Lung (tissue), 12 donors: ENCODE data around the gene PSMA5. TPM values are rescaled to one million over a fixed set of nuclear protein-coding genes. Genes with fewer than 3 reads are reported as not detected.
A peak's percentile ranks its signal among the peaks of the same experiment; 100 is the strongest.

Experiments
- ATAC-seq: fragments of 200-7000 bp; cut with Tn5 transposase; one replicate; pipeline ENCODE4 v1.9.1; 2020; ENCODE audit warnings: moderate number of reproducible peaks; ENCODE audit not compliant: insufficient read depth, low FRiP score
- DNase-seq, 3 donors: peaks; one replicate each; pipeline ENCODE4 v3.0.0-alpha.2; 2013 to 2017
- H3K27ac ChIP-seq, 2 donors: one replicate each; pipeline ENCODE4 v1.5.1; 2013; ENCODE audit warnings: mild to moderate bottlenecking in 2 of 2, moderate library complexity in 2 of 2, control low read depth in 1 of 2, inconsistent platforms in 1 of 2, low read depth in 1 of 2, low read length in 1 of 2
- H3K27me3 ChIP-seq, 3 donors: one replicate each; pipeline ENCODE4 v1.5.1; 2013; ENCODE audit warnings: low read length in 2 of 3; ENCODE audit not compliant: control insufficient read depth in 3 of 3, insufficient read depth in 3 of 3
- H3K36me3 ChIP-seq, 4 donors: one replicate each; pipeline ENCODE4 v1.5.1; 2013; ENCODE audit warnings: low read length in 4 of 4, mild to moderate bottlenecking in 1 of 4, moderate library complexity in 1 of 4; ENCODE audit not compliant: control insufficient read depth in 4 of 4, insufficient read depth in 4 of 4
- H3K4me1 ChIP-seq, 5 donors: one replicate each; pipeline ENCODE4 v1.5.1; 2013; ENCODE audit warnings: low read length in 5 of 5, mild to moderate bottlenecking in 2 of 5, moderate library complexity in 1 of 5; ENCODE audit not compliant: control insufficient read depth in 5 of 5, insufficient read depth in 5 of 5
- H3K4me3 ChIP-seq: one replicate; pipeline ENCODE4 v1.5.1; 2013; ENCODE audit warnings: mild to moderate bottlenecking, control low read depth, moderate library complexity
- H3K9ac ChIP-seq, 2 donors: one replicate each; pipeline ENCODE4 v1.5.1; 2013; ENCODE audit warnings: low read length in 2 of 2, control low read depth in 1 of 2; ENCODE audit not compliant: insufficient read depth in 1 of 2
- H3K9me3 ChIP-seq, 4 donors: one replicate each; pipeline ENCODE4 v1.5.1; 2013; ENCODE audit warnings: low read length in 3 of 4, mild to moderate bottlenecking in 1 of 4, moderate library complexity in 1 of 4; ENCODE audit not compliant: control insufficient read depth in 4 of 4, insufficient read depth in 3 of 4
- CTCF ChIP-seq: IDR thresholded peaks from 2 replicates; pipeline ENCODE4 v1.5.1; 2012; ENCODE audit warnings: mild to moderate bottlenecking; ENCODE audit errors: control extremely low read depth, extremely low read depth
- WGBS, 2 donors: extraction: QIAGEN DNeasy Blood & Tissue Kit; methylation state at CpG; one replicate each; pipeline ENCODE4 v1.1.7; 2013; 5-methylcytosine and 5-hydroxymethylcytosine counted together
- polyA plus RNA-seq, 2 donors: library from polyadenylated mRNA; stranded (reverse); fragments of 200-250 nt; gene quantifications; one replicate each; pipeline ENCODE4 v1.2.1, GENCODE V29; 2013
- total RNA-seq, 2 donors: library from RNA; depleted of rRNA in 1 of 2; stranded (reverse); fragments of >200 nt in 1 of 2; gene quantifications; one replicate each; pipeline ENCODE4 v1.2.1, GENCODE V29; 2014 to 2021
- donor health status: control.
- donor health status: control.
- donor health status: Bipolar disorder and iron deficiency.
- donor health status: healthy.
- donor health status: DM: yes; HTN: yes; CAD: no.

PSMA5 gene
- total and polyA plus RNA-seq, 4 donors = 33.8 to 93.0 (median 71.8) TPM

GRCh38 chr1:109434484-109434883, 8.2 kb upstream of the PSMA5 start:
- TF ChIP-seq CTCF = no peak
- Histone ChIP-seq H3K27ac (no peak overlapping the region), H3K36me3 (no peaks in the 10 kb centered on the region), H3K27me3 (no peaks in the 10 kb centered on the region), H3K9me3 (no peaks in the 10 kb centered on the region), H3K4me1 (no peaks in the 10 kb centered on the region), H3K9ac (no peak overlapping the region), H3K4me3 (no peak overlapping the region)
- ATAC-seq (no peak), DNase-seq (no peak)
- WGBS, 2 donors = 79 to 96% methylated on average over 1 of the region's 1 CpG

DNA sequence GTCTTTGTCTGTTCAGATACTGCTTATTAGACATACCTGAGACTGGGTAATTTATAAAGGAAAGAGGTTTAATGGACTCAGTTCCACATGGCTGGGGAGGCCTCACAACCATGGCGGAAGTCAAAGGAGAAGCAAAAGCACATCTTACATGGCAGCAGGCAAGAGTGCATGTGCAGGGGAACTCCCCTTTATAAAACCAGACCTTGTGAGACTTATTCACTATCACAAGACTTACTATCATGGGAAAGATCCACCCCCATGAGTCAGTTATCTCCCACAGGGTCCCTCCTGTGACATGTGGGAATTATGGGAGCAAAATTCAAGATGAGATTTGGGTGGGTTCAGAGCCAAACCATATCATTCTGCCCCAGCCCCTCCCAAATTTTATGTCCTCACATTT, 7.1 kb upstream of the PSMA5 start:
- no peak for TF ChIP-seq CTCF
- Histone ChIP-seq H3K9ac (no peak overlapping the region), H3K36me3 (no peaks in the 10 kb centered on the region), H3K4me1 (no peaks in the 10 kb centered on the region), H3K27me3 (no peaks in the 10 kb centered on the region), H3K27ac (no peak overlapping the region), H3K4me3 (no peak overlapping the region), H3K9me3 (no peaks in the 10 kb centered on the region)
- ATAC-seq = no peak
- WGBS, 2 donors = 97 to 100% methylated on average over 1 of the region's 1 CpG
- DNase-seq = no peak

GRCh38 chr1:109432336-109432735, 6.1 kb upstream of the PSMA5 start:
- Histone ChIP-seq H3K4me3 (no peak overlapping the region), H3K36me3 (no peaks in the 10 kb centered on the region), H3K9me3 (no peaks in the 10 kb centered on the region), H3K9ac (no peak overlapping the region), H3K4me1 (peaks cover 0 to 4% (median 0%) of the 10 kb centered on the region in 5 donors), H3K27me3 (no peaks in the 10 kb centered on the region), H3K27ac (no peak overlapping the region)
- no peak for TF ChIP-seq CTCF
- DNase-seq = no peak
- ATAC-seq = no peak

- no peaks in the 10 kb centered on the region for H3K9me3 ChIP-seq
- 12 to 13% methylated on average over 7 of the region's 7 CpGs for WGBS, 2 donors
- no peak for TF ChIP-seq CTCF
- peak overlapping the region in 1 of 2 donors; percentile 26 for H3K9ac ChIP-seq
- H3K4me1 ChIP-seq = peaks cover 0 to 17% (median 6%) of the 10 kb centered on the region in 5 donors
- peaks cover 0 to 5% (median 0%) of the 10 kb centered on the region in 4 donors for H3K36me3 ChIP-seq
- H3K27ac ChIP-seq = peak overlapping the region; percentile 89 to 92
- no peaks in the 10 kb centered on the region for H3K27me3 ChIP-seq
- ATAC-seq (no peak), DNase-seq (peak in 1 of 3 donors; percentile 33)
- H3K4me3 ChIP-seq = peak overlapping the region; percentile 40
These were observed 871 bp upstream of the PSMA5 start for GRCh38 chr1:109427171-109427467.
